G401.6 (cell line): ENCODE results near the gene EQTN.

Experiments
- FAIRE-seq: peaks from 2 replicates; lab custom pipeline; 2012; peaks lifted over from hg19 to GRCh38; lab: Jason Lieb, UNC

Gene EQTN

DNA sequence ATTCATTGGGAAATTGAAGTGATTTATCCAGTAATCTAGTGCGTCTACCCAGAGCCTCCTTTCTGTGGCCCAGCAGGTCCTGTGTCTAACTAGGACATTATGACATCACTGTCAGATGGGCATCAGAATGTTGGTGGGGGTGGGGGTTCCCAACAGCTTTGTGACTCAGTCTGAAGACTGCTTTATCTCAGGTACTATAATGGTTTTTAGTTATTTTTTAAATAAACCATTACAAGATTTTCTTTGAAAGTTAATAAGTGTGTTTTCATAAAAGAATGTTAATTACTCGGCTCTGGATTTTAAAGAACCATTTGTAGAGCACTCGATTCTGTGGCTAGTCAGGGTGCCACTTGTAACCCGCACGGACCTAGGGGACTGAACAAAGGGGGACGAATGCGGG is at the start of gene EQTN:
Gene EQTN (minus strand): TSS at position 101 of the 400 bp plus-strand sequence. CDS start 95 bp downstream, at position 6.
- FAIRE-seq: no peak

DNA sequence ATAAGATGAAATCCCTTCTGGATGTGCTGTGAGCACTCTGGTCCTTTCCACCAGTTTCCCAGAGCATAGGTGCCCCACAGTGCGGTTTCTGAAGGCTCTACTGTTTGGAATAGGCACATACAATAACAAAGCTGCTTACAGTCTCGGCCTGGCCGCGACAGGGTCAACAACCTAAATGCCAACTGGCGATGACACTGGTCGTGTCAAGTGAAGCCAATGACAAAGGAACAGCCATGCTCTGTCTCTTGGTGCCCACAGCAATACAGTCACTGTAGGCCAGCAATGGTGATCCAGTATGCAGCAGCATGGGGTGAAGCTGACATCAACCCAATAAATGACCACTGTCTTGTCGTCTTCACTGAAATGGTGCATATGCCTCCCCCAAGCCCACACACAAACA is 47.8 kb upstream of the EQTN start:
- no peak for FAIRE-seq

DNA sequence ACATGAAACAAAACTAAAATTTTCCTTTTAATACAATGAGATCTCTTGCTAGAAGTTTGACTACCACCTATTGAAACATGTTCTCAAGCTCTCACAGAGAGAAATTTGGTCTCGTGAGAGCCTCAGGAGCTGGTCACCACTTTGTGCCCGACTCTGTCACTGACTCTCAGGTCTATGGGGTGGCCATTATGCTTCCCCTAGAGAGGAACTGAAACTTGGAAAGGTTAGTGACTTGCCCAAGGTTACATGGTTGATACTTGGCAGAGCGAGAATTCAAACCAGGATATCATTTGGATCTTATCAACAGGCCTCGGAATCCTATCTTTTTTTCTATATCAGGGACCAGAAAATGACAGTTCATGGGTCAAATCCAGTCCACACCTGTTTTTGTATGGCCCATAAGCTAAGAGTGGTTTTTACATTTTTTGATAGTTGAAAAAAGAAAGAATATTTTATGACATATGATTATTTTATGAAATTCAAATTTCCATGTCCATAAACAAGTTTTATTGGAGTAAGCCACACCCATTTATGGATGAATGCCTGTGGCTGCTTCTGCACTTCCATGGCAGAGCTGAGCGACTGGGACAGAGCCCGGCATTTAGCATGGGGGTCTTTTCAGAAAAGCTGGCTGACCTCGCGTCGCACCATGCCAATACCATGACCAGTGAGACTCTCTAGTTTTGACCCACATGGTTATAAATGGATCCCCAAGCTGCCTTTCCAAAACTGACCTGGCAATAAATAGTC is 44.8 kb upstream of the EQTN start:
- no peak for FAIRE-seq

DNA sequence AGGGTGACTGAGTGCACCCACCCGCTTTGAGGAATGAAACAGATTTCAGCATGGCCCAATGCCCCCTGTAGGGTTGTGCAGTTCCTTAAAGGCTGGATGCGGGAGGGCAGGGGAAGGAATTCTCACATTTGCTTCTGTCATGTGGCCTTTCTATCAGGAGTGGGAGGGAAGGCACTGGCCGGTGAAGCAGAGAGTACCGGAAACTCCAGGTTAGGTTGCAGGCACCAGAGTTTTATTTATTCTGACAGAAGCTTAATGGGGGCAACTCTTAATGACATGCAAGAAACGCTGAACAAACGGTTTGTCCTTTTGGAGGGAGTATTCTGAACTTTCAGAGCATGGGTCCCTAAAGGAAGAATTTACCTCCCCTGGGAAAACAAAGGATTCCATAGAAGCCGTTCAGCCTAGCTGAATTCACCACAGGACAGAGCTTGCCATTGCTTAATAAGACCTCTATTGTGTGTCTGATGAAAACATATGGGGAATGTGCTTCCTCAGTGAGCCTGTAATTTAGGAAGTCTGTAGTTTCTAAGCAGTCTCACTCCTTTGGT is 44.1 kb upstream of the EQTN start:
- no peak for FAIRE-seq

DNA sequence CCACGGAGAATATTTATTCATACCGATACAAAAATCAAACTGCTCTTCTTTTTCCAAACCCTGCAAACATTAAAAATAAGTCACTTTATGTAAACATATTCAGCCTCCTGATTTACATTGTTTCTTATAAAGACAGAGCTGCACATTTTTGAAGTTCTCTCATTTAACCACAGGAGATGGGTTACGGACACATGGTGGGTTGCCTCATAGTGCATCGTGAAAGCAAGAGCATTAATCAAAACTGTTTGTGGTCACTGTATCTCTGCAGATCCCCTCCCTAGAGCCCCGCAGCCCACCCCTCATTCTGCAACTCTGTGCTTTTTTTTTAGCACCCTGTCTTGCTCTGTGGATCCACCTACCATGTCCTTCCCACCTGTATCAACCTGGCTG is 43.3 kb upstream of the EQTN start:
- no peak for FAIRE-seq

DNA sequence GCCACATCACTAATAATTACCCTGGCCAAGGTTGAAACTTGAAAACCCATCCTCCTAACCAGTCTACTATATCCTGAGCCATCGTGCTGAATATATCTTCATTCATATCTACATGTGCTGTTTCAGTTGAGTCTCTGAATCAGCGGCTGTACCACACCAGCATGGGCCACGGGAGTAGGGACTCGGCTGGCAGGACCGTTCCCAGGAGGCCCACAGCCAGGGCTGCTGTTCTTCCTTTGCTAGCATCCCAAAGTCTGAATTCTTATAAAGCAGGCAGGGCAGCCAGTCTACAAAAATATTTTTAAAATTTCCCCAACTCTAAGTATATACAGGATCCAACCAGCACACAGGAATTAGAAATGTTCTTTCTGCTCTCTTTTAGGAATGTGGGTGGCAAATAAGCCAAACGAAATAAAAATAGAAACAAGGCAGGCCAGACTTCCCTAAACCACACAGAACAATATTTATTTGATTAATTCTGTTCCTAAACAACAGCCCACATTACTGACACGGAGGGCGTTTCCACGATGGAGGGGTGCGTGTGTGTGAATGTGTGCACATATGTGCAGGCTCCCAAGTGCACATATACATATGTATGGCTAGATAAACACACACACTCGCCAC is 42.8 kb upstream of the EQTN start:
- no peak for FAIRE-seq

DNA sequence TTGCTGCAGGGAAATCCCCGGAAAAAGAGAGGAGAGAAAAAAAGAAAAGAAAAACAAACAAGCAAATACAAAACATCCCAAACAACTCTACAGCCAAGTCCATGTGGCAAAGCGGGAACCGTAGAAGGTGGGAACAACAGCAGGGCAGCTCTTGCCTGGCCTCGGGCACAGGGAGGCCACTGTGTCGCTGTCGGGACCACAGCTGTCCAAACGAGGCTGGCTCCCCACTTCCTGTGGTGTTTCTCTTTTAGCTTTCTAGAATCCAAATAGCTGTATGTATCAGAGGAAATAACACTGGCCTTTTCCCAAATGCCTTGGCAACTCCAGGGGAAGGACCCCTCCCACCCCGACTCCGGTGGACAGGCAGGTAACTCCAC is 41.6 kb upstream of the EQTN start:
- no peak for FAIRE-seq

DNA sequence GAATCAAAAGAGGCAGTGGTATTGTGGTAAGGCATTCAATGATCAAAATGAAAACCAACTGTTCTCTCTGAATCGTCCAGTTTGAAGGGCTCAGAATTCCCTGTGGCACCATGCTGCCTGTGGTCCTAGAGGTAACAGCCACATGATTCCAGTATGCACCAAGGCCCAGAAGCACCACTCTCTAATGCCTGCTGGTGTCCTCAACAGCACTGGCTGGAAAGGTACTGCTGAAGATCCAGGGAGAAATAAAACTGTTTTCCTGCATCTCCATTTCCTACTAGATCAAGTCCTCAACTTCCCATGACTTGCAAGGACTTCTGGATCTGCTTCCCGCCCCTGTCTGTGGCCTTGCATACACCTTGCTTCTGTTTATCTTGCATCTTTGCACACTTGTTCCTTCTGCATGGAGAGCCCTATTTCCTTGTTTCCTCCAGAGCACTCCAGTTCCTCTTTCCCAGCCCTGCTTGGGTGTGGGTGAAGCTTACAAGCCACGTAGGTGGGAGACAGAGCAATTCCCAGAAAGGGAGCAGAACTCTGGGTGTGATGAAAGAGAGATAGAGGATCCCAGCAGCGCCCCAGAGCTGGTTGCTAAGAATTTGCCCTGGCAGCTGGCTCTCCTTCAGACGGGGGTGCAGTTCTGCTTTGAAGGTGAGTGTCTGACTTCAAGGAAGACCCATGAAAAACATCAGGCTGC is 41.0 kb upstream of the EQTN start:
- no peak for FAIRE-seq

DNA sequence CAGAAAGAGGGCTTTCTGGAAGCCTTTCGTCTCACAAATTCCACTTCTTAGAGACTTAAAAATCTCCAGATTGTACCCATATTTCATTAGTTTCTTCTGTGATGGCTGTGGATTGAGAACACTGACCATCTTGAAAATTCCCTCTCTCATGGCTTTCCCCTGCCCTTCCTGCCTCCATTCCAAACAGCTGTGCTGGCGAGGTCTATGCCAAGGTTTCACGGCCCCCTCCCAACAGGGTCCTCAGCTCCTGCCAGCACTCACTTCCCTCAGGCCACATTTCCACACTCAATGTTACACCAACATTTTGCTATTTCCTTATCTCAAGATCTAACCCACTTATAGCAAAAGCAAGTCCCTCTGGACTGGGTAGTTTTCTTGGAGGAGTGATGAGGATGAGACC is 40.3 kb upstream of the EQTN start:
- FAIRE-seq: no peak

DNA sequence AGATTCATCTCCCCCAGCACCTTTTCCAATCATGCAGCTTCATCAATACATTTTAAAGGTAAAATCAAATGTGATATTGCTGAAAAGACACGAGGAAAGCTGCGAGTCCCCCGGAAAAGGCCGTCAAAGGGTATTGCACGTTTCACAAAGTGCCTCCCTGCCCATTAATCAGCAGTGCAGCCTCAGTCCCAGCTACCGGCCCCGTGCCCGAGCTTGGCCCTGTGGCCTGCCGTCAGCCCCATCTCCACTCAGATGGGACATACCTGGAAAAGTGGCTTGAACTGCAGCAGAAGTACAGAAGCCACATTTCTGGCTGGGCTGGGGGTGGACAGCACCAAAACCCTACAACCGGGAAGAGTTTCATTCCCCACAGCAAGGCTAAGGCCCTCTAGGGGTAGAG is 39.9 kb upstream of the EQTN start:
- FAIRE-seq: no peak

DNA sequence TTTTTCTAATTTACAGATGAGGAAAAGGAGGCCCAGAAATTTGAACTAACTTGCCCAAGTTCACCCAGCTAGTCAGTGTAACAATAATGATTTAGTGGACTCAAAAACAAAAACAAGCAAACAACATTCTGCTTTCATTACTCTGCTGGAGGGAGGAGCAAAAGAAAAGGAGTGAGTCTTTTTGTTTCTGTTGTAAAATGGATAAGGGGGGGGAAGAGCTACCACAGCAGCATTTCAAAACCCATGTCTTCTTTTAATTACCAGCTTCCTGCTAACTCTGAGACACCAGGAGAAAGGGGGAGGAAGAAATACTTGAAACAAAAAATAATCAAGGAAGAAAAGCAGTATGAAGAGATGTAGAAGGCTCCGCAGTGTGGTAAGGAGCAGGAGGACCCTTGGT is 39.2 kb upstream of the EQTN start:
- no peak for FAIRE-seq

DNA sequence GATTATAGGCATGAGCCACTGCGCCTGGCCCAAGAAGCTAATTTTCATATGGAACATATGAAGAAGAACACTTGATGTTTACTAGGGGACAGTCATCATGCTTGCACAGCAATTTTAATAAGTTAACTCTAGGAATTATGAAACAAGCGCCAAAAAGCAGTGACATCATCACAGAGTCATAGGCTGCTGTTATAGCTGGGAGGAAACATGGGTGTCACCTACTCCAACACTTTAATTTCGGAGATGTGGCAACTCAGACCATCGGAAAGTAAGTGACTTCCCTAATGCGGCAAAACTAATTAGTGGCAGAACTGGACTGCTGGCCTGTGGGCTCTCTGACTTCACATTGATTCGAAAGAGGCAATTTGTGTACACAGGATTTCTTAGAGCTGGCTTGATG is 38.1 kb upstream of the EQTN start:
- no peak for FAIRE-seq

DNA sequence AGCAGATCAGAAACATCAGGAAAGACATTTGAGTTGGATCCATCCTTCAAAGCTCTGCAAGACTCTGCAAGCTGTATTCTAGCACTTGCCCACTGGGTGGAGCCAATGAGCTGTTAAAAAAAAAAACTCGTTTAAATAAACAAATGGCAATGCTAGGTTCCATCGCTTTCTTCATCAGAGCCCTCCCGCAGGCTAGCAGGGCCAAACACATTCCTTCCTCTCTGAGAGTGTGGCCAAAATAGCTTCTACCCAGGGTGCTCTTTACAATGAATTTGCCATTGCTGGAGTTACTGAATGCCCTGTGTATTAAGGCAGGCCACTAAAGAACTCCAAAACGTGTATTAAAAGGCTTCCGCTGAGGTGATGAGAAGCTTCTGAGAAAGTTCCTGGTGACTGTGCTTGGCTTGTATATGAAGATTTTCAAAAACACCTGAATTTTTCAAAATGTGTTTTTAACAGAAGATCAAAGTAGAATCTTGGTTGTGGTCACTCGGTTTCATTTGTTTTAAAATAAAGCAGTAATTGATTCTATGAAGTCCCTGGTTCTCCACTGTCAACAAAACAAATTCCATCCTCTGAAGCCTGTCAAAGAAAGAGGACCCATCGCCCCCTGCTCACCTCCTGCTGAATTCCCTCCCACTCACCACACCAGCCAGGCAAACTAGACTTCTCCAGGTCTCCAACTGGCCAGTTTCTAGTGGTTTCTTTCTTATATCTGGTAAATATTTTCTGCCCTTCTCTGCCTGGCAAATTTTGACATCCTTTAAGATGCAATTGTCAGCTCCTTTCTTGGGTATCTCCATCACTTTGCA is 36.5 kb upstream of the EQTN start:
- FAIRE-seq: peak; percentile 90

DNA sequence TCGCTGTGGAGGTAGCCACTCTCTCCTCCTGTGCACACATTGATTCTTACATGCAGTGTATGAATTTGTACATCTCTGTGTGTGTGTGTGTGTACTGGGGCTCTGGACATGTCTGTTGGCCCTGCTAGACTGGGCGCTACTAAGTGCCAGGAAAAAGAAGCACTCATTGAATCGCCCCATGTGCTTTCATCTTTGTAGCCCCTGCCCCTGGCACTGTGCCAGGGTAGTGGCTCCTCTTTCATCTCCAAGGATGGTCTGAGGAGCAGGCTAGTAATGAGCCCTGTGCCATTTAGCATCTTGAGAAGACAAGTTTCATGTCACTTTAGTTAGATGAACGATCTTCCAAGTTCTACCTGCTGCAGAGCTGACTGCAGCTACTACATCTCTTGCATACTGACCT is 34.4 kb upstream of the EQTN start:
- FAIRE-seq: no peak

DNA sequence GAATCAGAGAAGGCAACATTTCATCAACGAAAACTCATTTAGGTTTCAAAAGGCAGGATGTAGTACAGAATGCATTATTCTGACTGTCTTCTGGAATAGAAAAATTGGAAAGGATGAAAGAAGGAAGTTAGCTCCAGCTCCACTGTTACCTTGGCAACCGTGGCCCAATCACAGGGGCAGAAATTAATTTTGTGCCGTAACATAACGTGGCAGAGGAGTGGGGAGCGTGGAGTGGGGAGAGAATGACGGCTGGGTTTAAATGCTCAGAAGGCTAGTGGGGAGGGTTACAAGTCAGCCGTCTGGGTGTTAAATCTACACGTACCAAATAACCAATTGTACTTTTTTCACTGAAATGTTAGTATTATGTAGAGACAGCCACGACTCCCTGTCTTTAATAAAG is 32.3 kb upstream of the EQTN start:
- no peak for FAIRE-seq

DNA sequence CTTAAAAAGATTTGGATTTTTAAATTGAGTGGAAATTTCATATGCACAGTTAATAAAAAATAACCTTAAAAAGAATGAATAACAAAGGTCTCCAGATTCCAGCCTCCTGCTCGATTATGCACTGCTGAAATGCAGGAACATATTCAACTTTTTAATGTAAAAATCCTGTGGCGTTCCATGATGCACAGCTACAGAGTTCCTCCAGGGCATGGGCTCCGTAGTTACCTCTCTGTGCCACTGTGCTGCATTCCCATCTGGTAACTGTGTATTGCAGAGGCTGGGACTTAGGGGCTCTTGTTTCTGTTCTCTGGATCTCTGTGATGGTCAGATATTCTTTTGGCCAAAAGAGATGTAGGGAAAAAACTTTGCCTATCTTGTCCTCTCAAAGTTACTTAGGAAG is 31.5 kb upstream of the EQTN start:
- no peak for FAIRE-seq

DNA sequence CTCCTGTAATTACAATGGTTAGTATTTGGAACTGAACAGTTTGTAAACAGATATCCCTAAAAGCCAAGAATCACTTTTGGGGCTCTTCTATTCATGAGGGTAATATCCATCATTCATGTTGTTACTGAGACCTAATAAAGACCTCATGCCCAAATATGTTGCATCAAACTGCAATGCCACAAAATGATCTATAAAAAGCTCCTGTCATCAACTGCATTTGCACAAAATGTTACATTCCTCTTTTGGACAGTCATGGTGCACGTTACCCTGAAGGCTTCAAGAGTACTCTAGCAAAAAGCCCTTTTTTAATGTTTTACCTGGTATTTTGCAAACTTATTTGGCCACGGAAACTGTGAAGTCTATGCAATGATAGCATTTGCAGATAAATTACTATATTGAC is 14.2 kb upstream of the EQTN start:
- FAIRE-seq: no peak

DNA sequence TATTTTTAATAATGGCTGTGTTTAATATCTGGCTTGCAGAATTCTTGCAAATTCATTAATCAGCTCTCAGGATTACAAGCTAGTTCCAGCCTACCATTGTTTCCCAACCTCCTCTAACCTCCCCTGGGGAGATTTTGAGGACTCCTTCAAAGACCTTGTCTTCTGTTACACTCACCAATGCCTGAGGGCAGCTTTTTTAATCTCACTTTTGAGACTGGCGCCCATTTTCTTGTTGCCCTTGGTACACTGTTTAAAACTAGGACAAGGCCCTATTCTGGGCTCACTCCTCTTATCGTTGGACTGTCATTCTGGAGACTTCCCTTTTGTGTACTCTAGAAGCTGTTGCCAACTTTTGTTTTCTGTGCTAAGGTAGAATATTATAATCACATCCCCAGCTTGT is 13.6 kb upstream of the EQTN start:
- FAIRE-seq: no peak

DNA sequence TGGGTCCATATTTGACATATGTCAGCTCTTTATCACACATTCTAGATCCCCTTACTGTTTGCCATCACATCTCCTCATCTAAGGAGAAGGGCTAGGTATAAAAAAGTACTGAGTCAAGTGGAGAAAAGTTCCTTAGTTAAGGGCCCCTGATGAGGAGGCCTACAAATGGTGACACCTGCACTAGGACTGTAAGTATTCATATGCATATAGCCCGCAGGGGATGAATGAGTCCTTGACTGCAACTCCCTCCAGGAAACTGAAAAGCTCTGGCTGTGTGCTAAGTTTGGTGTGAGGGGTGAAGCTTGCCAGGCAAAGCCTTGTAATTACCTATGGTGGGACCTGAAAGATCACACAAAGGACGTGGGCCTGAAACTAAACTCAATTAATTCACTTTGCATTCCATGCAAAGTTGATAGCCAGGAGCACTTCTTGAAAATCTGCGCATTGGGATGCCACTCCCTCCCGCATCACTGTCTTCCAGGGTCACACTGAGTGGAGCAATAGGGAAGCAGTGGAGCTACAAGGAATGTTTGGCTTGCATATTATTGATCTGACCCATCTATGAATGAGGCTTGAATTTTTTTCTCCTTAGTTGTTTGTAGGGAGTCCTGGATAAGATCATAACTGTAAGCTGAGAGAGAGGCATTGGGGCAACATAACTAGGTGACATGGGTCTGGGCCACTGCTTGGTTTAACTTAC is 11.9 kb upstream of the EQTN start:
- FAIRE-seq: no peak

DNA sequence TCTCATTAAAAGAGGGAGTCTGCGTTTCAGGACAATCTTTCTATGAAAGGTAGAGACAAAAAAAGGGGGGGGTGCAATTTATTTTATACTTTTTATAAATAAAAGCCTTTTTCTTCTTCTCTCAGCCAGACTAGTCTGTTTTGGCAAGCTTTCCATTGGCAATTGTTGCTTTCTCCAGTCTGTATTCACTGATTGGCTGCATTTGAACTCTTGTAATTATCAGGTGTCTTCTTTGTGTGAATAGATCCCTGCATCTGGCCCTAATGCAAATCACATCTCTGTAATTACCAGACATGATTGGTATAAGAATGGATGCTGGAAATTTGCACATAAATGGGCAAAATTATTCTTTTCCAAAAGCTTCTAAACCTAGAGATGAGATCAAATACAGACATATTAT is 7.6 kb upstream of the EQTN start:
- no peak for FAIRE-seq

DNA sequence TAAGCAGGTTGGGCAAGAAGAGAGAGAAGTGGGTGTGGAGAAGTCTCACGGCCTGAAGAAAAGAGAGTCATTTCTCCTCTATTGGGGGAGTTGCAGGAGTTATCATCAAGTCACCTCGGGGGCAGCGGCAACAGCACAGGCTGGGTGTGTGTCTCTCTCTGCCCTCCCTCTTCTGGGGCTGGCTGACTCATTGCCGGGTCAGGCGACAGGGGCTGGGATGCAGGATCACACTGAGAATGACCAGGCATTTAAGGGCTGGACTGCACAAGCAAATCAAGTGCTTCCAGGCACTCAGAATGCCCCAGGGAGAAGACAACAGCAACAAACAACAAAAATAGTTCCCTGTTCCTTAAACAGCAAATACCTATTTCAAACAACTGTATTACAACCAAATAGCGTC is 6.3 kb upstream of the EQTN start:
- FAIRE-seq: no peak

DNA sequence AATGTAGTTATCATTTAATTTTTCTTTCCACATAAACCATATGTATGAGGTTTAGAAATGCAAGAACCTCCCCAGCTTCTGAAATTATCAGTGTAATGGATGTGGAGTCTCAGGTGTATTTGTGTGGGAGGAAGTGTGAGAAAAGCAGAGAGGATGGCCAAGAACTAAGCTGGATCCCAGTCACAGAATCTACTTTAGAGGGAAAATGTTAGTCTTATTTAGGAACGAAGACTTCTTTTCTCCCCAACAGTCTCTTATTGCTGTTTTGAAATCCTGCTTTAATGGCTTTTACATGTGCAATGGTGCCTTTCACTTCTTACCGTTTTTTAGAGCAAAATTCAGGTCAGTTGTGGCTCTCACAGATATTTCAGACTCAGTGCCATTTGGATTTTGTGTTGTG is 3.0 kb downstream of the EQTN start:
- FAIRE-seq: no peak
